Measurements from ENCODE around the gene TNP2.

The TNP2 gene

DNA sequence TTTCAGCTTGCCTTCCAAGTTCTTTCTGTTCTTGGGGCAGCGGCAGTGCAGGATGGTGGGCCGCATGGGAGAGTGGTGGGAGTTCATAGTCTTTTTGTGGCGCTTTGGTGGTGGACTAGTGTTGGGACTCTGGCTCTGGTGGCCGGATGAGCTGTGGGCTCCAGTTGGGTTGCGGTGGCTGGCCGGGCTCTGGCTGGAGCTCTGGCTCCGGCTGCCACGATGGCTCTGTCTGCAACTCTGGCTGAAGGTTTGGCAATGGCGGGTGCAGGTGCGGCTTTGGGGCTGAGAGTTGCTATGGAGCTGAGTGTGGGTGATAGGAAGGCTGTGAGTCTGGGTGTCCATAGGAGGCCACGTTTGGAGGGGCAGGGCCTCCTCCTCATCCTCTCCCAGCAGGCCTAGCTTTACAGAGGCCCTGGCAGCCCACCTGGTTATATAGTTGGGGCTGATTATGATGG is at the start of gene TNP2:
Gene TNP2, minus strand, starts transcription at position 405 of the 455 bp plus-strand sequence. Its CDS starts 63 bp downstream, at position 342.
- in situ Hi-C loops (cut with HindIII; ENCODE audit: low sequenced_read_pairs): no loop called here

DNA sequence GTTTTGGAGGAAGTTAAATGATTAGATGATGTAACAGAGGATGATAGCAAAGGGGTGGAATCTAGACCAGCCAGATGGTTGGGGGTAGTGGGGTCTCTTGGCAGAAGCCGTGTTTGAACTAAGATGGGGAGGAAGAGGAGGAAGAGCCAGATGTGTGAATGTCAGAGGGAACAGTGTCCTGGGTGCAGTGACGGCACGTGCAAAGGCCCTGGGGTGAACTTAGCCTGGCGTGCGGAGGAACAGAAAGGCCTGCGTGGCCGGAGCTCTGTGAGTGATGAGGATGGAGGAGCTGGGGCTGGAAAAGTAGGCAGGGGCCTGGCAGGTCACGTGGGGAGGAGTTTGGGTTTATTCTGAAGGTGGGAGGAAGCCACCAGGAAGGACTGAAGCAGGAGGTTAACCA is 49.7 kb upstream of the TNP2 start:
- in situ Hi-C loops (cut with HindIII; ENCODE audit: low sequenced_read_pairs): no loop called here

DNA sequence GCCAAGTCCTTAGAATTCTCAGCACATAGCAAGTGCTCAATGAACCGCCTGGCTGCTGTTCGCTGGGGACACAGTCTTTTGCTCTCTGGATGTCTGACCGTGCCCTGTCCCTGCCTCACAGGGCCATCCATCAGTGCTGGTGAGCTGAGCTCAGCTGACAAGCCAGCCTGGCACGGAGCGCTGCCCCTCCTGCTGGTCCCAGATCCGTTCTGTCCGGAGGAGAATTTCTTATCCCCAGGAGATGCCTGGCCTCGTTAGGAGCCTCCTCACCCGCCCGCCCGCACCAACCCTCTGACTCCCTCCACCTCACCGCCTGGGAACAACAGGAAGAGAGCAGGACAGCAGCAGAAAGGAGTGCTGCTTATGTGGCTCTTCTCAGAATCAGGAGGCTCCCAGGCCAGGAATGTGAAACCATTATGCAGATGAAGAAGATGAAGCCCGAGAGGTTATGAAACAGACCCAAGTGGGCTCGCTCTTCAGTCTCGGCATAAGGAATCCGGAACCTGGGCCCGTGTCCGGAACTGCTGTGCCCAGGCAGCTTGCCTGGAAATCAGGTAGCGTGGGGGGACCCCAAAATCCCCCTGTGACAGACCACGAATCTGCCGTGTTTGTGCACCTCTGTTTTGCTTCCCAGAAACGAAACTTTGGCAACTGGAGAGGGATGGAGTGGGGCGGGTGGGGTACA is 47.3 kb upstream of the TNP2 start:
- in situ Hi-C loops (cut with HindIII; ENCODE audit: low sequenced_read_pairs): no loop called here

DNA sequence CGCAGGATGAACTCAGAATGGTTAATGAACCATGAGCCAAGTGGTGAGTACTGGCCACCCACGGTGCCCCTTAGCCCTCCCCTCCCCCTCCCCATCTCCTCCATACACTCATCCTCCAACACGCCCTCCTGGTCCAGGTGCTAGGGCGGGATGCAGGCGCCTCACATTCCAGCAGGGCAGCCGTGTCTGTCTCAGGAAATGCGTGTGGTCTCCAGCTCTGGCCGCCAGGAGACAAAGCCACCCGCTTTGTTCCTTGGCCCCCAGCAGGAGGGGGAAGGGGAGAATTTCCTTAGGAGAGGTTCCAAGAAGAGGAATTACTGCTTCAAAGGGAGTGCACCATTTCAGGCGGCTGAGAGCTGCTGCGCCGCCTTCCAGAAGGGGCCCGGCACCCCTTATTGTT is 46.4 kb upstream of the TNP2 start:
- in situ Hi-C loops (cut with HindIII; ENCODE audit: low sequenced_read_pairs): no loop called here

DNA sequence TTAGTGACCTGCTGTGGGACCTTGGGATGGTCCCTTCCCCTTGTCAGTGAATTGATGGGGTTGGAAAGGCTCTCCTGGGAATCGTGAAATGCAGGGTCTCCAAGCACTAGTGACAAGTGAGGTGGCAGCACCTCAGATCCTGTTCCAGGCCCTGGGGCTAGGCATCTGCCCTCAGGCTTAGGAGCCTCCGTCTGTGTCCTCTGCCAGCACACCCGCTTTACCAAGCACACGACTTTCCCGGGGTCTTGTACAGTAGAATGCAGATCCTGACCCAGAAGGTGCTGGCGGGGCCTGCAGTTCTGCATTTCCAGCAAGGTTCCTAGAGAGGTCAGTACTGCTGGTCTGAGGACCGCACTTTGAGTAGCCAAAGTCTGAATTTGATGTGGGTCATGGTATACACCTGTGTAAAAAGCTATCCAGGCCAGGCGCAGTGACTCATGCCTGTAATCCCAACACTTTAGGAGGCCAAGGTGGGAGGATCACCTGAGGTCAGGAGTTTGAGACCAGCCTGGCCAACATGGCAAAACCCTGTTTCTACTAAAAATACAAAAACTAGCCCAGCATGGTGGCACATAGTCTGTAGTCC is 45.3 kb upstream of the TNP2 start:
- in situ Hi-C loops (cut with HindIII; ENCODE audit: low sequenced_read_pairs): no loop called here

DNA sequence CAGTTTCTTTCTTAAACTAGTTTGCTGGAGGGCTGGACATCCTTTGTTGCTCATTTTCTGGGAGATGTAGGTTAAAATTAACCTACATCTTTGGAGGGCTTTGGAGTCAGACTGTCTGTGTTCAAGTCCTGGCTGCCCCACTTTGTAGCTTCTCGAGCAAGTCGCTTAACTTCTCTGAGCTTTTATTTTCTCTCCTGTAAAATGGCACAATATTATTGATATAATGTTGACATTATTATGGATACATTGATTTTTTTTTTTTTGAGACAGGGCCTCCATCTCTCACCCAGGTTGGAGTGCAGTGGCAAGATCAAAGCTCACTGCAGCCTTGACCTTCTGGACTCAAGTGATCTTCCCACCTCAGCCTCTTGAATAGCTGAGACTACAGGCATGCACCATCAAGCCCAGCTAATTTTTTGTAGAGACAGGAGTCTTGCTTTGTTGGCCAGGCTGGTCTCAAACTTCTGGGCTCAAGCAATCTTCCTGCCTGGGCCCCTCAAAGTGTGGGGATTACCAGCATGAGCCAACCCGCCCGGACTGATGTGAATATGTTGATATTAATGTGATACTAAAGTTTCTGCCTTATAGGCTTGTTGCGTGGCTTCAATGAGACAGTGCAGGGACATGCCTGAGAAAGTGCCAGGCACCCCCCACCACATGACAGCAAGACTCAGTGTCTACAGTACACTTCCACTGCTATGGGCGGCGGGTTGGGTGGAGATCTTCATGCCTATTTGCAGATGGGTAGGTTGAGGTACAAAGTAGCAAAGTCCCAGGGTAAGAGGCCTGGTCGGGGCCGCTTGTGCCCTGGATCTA is 44.6 kb upstream of the TNP2 start:
- in situ Hi-C loops (cut with HindIII; ENCODE audit: low sequenced_read_pairs): no loop called here

DNA sequence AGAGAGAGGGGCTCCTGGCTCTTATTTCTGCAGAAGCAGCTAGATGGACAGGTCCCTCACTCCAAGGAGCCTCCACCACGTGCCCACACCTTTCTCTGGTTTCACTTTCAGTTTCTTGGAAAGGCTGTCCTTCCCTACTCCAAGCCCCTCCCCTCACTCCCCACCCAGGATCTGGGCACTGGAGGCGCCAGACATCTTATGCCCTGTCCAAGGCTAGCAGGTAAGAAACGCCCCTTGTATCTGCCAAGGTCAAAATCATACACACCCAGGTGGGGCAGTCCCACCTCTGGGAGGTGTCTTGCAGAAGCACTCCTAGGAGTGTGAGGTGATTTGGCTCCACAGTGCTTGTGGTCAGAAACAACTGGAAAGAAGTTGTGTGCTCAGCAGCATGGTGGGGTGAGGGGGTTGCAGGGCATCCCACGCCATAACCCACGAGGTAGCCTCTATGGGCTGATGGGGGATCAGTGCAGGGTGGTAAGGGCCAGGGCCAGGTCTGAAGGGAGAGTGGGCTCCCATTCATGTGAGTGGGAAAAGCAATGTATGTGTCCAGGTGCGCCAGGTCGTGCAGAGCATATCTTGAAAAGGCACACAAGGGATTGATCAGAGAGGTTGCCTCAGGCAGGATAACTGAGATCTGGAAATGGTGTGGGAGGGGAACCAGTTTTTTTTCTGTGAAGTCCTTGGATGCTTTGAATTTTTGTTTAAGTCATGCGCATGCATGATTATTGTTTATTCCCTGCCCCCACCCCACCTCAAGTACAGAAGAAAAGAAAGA is 43.8 kb upstream of the TNP2 start:
- in situ Hi-C loops (cut with HindIII; ENCODE audit: low sequenced_read_pairs): no loop called here

DNA sequence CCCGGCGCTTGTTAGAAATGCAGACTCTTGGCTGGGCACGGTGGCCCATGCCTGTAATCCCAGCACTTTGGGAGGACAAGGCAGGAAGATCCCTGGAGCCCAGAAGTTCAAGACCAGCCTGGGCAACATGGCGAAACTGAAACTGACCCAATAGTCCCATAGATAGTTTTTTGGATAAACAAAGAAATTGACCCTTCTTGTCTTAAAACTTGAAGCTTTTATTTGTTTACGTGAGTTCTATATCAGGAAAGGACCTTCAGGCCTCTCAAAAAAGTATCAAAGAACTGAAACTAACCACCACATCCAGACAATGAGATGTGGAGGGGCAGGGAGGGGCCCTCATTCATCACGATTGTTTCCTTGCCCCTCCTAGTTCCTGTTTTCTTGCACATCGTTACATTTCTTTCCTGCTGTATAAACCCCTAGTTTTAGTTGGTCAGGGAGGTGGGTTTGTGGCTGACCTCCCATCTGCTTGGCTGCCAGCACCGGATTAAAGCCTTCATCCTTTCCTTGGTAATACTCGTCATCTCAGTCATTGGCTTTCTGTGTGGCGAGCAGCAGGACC is 42.0 kb upstream of the TNP2 start:
- in situ Hi-C loops (cut with HindIII; ENCODE audit: low sequenced_read_pairs): no loop called here

DNA sequence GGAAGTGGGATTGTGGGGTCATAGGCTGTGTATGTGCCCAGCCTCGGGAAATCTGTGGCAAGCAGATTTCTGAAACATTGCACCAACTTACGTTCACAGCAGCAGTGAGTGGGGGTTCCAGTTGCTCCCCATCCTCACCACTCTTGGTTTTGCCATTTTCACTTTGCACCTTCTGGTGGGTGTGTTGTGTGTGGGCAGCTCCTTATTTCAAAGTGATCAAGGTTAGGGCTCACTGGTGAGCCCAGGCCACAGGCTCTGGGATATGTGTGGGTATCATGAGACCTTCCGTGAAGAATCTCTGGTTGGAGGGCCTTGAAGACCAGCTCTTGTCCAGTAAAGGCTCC is 41.5 kb upstream of the TNP2 start:
- in situ Hi-C loops (cut with HindIII; ENCODE audit: low sequenced_read_pairs): no loop called here

DNA sequence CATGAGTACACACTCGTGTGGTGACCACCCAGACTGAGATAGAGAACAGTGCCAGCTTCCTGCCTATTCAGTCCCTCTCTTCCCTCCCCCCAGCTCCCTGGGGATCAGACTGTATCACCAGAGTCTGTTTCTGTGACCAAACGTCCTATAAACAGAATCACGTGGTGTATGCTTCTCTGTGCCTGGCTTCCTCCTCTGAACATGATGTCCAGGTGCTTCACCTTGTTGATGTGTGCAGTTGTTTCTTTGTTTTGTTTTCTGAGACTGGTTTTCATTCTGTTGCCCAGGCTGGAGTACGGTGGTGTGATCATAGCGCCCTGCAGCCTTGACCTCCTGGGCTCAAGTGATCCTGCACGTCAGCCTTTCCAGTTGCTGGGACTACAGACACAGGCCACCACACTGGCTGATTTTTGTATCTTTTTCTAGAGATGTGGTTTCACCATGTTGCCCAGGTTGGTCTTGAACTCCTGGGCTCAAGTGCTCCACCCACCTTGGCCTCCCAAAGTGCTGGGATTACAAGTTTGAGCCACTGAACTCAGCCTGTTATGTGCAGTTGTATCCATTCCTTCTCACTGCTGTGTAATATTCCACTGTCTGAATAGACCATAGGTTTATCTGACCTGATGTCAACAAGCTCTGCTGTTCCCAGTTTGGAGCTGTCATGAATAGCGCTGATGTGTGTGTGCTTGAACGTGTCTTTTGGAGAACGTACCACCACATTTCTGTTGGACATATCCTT is 40.9 kb upstream of the TNP2 start:
- in situ Hi-C loops (cut with HindIII; ENCODE audit: low sequenced_read_pairs): no loop called here

DNA sequence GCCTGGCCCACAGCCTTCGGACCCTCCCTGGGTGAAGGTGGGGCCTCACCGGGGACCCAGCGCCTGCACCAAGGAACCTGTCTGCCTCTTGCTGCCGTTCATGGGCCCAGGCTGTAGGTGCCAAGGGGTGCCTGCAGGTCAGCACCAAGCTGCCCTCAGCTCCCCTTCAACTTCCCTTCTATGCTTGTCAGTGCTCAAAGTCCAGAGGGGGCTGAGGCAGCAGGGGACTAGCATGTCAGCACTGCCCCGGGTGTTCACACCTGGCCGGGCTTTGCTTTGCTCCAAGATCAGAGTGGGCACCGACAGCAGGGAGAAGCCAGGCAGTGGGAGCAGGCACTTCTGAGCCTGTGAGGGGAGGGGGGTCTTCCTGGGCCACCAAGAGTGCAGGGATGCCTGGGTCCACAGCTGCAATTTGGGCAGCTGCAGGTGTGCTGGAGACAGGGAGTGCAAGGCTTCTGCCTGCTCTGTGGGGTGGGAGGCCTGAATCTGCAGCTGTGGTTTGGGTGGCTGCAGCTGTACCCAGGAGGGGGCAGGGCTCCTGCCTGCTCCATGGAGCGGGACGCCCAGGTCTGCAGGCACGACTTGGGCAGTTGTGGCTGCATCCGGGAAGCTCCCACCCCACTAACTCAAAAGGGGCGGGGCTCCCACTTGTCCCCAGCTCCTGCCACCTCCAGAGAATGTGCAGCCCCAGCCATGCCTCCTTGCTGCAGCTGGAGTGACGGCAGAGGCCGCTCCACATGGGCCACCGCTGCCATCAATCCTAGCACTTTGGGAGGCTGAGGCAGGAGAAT is 39.6 kb upstream of the TNP2 start:
- in situ Hi-C loops (cut with HindIII; ENCODE audit: low sequenced_read_pairs): no loop called here

DNA sequence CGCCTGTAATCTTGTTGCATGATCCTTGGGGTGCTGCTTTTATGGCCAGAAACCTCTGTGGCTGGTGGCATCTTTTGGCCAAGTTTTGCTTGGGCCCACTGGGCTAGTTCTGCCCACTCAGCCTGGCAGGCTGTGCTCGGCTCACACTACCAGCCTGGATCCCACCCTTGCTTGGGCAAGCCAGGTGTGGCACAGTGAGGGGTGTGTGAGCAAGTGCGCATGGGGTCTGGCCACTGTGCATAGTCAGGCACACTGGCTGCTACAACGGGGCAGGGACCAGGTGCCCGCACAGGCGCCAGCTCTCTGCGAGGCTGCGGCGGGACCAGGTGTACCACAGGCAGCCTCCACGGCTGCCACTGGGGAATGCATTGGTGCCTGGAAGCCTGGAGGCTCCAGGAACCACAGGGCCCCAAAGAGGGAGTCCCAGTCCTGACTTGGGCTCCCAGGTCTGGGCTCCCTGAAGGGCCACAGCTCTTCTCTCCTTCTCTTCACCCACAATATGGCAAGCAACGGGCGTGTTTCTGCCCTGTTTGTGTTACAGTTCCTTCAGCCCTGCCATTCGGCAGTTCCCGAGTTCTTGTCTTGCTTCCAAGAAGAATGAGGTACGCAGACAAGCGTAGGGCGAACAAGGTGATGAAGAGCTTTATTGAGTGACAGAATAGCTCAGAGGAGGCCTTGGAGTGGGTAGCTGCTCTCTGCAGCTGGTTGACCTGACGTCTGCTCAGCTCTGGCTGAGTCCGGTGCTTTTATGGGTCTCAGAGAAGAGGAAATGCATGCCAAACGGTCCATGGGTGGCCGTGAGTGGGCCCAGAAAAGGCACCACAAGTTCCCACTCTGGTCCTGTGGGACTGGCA is 38.7 kb upstream of the TNP2 start:
- in situ Hi-C loops (cut with HindIII; ENCODE audit: low sequenced_read_pairs): no loop called here

DNA sequence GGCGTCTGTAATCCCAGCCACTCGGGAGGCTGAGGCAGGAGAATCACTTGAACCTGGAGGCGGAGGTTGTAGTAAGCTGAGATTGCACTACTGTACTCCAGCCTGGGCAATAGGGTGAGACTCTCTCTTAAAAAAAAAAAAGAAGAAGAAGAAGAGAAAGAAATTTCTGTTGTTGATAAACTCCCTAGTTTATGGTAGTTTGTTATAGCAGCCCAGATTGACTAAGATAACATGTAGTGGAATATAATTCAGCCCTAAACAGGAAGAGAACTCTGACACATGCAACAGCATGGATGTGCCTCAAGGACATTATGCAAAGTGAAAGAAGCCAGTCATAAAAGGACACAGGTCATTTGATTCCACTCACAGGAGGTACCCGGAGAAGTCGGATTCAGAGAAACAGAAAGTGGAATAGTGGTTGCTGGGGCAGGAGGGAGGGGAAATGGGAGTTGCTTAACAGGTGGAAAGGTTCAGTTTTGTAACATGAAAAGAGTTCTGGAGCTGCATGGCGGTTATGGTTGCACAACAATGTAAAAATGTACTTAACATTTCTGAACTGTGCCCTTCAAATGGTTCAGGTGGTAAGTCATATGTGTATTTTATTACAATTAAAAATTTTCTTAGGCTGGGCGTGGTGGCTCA is 38.0 kb upstream of the TNP2 start:
- in situ Hi-C loops (cut with HindIII; ENCODE audit: low sequenced_read_pairs): no loop called here

DNA sequence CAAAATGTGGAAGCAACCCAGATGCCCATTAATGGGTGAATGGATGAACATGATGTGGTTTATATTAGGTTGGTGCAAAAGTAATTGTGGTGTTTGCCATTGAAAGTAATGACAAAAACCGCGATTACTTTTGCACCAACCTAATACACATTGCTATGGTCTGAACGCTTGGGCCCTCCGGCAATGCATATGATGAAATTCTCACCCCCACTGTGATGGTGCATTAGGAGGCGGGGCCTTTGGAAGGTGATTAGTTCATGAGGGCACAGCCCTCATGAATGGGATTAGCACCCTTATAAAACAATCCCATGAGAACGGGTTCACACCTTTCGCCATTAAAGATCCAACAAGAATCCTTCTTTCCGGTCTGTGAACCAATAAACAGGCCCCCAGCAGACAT is 37.3 kb upstream of the TNP2 start:
- in situ Hi-C loops (cut with HindIII; ENCODE audit: low sequenced_read_pairs): no loop called here

DNA sequence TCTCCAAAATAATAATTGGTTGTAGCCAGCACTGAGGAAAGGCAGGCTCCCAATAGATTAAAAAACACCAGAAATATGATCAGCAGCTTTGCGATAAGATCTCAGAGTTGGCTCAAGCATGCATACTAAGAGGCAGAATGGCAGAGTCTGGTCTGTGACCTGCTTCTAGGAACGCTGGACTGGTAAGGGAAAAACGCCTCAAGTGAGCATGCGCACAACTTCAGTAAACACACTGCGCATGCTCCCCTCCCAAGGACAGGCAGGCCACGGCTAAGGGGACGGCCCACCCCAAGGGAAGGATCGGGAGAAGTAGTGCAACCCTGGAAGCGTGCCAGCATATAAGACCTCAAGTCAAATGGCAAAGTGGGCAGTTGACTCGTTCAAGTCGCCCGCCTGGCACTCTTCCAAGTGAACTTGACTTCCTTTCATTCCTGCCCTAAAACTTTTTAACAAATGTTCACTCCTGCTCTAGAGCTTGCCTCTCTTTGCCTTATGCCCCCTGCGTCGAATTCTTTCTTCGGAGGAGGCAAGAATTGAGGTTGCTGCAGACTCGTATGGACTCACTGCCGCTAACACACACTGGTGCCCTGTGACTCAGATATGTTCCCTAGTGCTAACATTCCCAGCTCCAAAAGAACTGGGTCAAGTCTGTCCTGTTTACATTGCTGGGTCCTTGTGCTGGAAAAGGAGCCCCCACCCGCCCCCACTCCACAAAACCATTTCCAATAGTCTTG is 34.4 kb upstream of the TNP2 start:
- in situ Hi-C loops (cut with HindIII; ENCODE audit: low sequenced_read_pairs): no loop called here

DNA sequence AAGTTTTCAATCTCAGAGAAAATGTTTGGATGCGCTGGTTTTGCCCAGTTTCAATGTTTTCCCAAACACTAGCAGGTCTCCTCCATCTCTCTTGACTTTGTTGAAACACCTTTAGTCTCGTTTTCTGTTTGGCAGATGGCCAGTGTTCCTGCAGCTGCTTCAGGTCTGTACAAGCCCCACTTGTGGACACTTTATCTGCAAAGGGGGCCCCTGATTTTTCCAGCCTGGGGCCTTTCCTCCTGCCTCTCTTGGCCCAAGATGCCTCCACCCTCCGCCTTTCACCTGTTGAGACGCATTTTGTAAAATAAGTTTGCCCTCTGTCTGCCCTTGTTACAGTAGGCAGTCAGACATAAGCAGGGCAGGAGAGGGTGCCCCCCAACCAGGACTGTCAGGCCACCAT is 33.9 kb upstream of the TNP2 start:
- in situ Hi-C loops (cut with HindIII; ENCODE audit: low sequenced_read_pairs): no loop called here

DNA sequence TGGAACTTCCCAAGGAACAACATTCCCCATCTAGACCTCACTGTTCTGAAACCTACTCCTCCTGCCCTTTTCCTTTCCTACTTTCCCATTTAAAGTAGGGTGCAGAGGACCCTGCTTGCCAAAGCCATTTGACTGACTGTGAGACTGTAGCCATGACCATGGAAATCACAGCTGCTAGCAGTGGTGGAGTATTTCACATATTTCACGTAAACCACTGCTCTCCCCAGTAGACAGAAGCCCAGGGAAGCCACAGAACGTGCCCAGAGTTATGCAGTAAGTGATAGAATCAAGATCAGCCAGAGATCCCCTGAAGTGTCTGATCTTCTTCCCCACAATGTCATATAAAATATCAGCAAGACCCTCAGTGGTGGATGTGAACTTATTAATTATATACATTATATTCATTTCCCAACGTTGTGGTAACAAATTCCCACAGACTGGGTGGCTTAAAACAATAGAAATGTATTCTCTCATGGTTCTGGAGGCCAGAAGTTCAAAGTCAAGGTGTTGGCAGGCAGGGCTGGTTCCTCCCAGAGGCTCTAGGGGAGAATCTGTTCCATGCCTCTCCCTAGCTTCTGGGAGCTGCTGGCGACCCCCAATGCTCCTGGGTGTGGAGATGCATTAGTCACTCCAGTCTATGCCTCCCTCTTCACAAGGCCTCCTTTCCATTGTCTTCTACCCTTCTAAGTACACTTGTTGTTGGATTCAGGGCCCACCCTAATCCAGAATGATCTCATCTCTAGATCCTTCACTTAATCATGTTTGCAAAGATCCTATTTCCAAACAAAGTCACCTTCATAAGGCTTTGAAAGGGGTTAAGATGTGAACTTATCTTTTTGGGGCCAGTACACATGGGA is 32.7 kb upstream of the TNP2 start:
- in situ Hi-C loops (cut with HindIII; ENCODE audit: low sequenced_read_pairs): no loop called here

All from DLD1 (cell line).